Renal cortical epithelial cell (primary cell): Measurements from ENCODE around the gene CTIF. TPM values are rescaled to one million over a fixed set of nuclear protein-coding genes. Genes with fewer than 3 reads are reported as not detected.
A peak's percentile ranks its signal among the peaks of the same experiment; 100 is the strongest.

Experiments
- DNase-seq: peaks from one replicate; pipeline ENCODE4 v3.0.0-alpha.2; 2011; ENCODE audit warnings: low read depth
- total RNA-seq: library from RNA; depleted of rRNA; stranded (reverse); fragments of >200 nt; gene quantifications from 2 replicates; pipeline ENCODE4 v1.2.3, GENCODE V29; 2014

Gene CTIF
- total RNA-seq, 1 donor from 2014 or later: 25.8 TPM

DNA sequence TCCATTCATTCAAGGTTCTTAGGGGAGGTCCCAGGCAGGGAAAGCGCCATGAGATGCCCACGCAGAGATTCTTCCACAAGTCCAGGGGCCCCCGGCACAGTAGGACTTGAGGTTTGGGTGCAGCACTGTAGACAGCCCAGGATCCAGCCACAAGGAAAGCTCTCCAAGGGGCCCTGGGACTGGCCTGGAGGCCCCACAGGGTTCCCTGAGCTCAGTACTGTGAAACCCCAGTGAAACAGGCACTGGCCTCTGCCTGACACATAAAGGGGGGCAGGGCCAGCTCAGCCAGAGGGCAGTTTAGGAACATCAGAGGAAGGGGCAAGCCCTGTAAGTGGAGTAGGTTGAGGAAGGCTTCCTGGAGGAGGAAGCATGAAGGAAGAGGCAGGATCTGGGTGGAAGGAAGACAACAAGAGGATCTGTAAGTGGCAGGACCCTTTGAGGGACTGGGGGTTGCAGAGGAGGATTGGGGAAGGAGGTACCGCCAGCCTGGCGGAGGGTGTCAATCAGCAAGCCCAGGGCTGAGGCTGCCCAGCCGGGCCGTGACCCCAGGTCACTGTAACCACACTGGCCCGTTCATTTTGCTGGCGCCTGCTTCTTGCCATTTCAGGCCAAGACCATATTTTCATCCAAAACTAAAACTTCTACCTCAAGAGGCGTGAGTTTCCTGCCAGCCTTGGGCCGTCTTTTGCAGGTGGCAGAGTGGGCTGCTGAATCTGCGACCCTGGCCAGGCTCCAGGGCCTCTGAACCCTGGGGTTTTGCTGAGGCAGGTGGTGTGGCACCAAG, 236.7 kb downstream of the CTIF start:
- no peak for DNase-seq

DNA sequence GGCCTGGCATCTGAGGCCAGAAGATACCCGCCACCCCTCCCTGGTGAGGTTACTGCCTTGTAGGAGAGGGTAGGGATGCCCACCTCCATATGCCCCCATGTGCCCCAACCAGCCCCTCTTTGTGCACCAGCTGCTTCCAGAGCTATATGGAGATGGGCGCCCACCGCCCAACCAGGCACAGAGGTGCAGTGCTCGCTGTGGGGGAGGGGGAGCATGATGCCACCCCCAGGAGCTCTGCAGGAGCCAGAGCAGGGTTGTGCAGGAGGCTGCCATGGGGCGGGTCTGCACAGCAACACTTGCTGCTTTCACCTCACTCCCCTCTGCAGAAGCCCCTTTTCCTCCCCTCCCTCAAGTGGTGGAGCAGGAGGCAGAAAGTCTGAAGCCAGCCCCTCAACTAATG, 237.3 kb downstream of the CTIF start:
- no peak for DNase-seq

DNA sequence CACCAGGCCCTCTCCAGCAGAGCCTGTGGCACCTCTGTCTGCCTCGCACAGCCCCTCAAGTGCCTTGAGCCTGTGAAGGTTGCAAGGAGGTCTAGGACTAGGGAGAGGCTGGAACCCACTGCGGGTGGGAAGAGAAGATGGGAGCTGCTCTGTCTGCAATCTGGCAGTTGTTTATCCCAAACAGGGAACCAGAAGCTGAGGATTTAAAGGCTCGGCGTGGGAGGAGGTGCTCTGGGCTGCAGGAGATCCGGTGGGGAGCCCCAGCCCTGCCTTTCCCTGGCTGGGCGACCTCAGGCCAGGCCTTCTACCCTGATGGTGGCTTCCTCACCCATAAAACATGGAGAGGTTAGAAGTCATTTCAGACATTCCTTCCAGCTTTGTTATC, 237.8 kb downstream of the CTIF start:
- DNase-seq: no peak

DNA sequence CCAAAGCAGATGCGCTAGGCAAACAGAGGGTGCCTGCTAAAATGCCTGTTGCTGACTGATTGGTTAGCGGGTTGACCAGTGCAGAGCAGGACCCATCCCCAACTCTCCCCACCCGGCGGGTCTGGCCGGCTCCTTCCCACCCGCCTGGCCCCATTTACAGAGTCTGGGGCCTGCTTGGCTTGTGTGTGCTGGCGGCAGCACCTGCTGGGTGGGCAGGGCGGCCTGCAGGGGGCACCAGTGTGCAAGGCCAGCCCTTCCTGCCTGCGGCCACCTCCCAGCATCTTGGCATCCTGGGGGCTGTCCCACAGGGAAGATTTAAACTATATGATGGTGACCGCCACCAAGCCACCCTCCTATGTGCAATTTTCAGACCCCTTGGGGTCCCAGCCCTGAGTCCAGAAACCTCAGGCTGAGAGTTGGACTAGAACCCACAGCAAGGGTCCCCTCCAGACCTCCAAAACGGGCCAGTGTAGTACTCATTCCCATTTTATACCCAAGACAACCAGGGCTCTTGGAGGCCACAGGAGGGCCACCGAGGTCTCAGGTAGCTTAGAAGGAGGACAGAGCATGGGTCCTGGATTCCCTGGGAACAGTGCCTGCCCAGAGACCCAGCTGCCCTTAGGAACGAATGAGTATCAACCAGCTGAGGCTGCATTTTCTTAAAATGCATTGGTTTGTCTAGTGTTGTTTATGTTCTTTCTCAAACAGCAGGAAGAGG, 238.4 kb downstream of the CTIF start:
- no peak for DNase-seq

DNA sequence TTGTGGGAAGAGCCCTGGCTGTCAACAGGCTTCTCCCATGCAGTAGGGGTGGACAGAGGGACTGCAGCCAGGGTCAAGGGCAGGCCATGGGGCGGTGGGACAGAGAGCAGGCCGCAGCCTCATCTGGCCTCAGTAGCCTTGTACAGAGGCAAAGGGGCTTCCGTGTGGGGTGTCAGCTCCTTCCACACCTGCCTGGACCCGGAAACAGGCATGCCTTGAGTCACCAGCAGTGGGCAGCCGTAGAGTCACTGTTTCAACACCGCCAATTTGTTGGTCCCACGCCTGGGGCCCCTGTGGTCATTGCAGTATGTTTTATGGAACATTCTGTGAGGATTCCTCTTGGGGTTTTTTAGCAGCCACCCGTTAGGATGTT, 238.9 kb downstream of the CTIF start:
- DNase-seq: no peak

DNA sequence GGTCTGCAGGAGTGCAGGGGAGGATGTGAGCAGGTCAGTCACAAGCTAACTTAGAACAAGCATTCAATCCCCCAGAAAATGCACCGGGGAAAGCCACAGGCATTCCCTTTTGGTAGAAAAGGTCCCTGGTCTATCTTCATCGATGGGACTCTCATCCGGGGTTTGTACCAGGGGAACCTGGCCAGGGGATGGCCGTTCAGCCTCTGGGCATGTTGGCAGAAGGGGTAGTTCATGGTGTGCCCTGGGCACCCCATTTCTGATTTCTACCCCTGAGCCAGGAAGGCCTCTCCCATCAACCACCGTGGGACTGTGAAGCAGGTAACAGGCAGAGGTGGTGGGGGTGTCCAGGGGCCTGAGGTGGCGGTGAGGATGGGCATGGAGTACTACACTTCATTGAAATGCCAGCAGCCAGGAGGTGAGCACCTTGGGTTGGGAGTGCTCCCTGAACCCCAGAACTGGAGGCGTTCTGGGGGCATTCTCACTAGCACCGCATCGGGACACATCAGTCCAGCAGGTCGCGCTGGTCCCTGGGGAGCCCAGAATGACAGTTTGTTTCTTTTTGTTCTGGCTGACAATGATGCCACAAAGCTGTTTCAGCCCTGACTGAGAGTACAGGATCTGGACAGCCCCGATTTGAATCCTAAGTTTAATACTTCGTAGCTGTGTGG, 239.6 kb downstream of the CTIF start:
- DNase-seq: no peak

DNA sequence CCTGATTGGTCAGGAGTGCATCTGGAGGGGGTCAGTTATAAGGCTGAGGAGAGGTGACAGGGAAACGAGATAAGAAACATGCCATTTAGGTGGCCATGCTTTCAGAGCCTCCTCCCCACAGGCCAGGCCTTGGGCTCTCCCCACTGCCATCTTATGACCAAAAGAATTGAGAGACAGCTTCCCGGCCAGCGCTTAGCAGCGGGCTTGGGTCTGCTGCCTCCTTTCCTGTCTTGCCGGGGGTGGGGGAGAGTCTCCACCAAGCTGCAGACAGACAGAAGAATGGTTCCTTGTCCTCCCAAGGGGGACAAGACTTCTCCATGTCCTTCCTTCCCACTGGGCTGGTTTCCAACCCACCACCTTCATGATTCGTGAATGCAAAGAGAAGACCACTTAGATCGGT, 240.6 kb downstream of the CTIF start:
- no peak for DNase-seq

DNA sequence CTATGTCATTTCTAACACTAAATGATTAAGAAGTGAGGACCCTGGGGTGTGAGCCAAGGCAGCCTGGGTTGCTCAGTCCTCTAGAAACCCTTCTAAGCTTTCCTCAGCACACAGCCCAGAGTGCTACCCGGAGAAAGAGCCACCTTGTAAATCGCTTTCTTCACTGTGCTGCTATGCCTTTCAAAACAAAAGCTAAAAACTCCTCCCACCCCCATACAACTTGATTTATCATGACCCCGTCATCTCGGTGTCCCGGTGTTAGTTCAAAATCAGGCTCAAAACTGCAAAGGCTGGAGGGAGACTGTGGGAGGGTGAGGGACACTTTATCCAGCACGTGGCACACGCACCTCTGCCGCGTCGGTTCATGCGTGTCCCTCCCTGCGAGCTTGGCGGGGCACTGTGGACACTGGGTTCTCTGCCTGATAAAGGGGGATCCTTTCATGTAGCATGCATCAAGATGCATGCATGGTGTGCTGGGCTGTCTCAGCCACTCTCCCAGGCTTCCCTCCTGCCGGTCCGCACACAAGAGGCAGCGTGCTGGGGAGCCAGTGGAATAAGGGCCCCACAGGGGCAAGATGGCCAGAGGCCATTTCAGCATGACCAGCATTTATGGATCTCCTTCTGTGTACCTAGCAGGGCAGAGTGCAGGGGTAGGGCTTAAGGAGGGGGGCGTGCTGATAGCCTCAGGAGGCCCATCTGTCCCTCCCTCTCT, 241.5 kb downstream of the CTIF start:
- DNase-seq: no peak

DNA sequence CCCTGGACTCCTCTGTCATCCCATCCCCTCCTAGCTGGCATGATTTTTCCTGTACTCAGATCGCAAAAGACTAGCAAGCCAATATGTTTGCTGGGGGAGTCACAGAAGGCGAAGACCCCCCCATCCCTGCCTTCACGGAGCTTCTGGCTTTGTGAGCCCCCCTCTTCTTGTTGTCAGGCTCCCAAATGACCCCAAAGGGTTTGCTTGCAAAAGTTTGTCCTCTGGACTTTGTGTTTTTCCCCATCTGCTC, 242.0 kb downstream of the CTIF start:
- no peak for DNase-seq

DNA sequence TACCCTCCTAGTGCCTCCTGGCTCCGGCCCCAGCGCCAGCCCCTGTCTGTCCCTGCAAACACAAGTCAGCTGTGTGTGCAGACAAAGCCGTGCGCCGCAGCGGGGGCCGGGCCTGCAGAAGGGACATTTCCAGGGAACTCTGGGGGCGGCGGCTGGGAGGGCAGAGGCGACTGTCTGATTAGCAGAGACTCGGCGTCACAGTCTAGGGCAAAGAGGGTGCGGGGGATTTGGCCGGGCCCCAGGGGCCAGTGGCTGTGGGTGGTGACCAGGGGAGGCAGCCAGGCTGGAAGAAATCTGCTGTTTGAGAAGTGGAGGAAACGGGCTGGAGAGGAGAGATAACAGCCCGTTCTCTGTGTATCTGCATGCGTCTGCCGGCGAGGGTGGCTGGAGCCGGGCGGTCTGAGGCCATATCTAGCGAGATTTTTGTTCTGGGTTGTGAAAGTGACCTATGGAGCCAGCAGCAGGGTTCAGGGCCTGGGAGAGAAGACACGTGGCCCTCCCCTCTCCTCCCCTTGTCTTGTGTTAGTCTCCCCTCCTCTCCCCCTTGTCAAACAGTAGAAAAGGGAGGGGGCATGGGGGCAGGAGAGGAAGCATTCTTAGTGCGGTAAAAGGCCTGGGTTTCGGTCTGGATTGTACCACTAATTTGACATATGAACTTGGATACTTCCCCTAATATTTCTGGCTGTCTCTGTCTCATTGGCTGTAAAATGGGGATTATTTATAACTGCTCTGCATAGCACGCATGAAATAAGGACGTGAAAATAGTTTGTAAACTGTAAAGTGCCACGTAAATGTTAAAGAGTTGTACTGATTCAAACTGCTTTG, 242.5 kb downstream of the CTIF start:
- DNase-seq: no peak

DNA sequence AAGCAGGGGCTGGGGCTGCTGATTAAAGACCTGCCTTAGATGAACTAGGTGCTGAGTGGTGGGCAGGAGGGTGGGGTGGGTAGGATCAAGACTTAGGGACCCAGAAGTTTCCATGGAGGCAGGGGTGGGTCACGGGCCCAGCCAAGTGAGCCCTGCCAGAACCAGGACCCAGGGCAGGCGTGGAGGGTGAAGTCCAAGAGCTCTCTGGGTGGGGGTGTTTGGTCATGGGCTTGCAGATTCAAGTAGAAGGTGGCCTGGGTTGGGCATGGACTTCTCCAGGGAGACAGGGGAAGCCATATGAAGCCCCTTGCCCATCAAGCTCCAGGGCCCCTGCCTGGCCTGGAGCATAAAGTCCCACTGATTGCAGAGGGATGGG, 243.1 kb downstream of the CTIF start:
- no peak for DNase-seq

DNA sequence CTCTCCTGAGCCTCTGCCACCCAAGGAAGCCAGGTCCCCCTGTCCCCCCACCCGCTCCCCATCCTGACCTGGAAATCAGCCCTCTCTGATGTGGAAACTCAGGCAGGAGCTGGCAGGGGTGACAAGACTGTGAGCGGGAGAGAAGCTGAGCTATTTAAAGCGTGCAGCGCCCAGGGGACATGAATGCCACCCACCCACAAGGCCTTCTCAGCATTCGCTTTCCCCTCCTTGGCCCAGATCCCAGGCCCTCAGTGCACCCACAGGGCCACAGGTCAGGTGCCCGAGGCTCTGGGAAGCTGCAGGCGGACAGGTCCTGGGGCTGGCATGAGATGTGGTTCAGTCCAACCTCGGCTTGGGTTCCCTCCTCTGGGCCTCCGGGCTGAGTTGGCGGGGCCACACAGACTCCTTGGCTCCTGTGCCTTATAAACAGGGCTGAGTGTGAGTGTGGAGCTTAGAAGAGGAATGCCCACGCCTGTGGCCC, 243.6 kb downstream of the CTIF start:
- DNase-seq: peak; percentile 26

DNA sequence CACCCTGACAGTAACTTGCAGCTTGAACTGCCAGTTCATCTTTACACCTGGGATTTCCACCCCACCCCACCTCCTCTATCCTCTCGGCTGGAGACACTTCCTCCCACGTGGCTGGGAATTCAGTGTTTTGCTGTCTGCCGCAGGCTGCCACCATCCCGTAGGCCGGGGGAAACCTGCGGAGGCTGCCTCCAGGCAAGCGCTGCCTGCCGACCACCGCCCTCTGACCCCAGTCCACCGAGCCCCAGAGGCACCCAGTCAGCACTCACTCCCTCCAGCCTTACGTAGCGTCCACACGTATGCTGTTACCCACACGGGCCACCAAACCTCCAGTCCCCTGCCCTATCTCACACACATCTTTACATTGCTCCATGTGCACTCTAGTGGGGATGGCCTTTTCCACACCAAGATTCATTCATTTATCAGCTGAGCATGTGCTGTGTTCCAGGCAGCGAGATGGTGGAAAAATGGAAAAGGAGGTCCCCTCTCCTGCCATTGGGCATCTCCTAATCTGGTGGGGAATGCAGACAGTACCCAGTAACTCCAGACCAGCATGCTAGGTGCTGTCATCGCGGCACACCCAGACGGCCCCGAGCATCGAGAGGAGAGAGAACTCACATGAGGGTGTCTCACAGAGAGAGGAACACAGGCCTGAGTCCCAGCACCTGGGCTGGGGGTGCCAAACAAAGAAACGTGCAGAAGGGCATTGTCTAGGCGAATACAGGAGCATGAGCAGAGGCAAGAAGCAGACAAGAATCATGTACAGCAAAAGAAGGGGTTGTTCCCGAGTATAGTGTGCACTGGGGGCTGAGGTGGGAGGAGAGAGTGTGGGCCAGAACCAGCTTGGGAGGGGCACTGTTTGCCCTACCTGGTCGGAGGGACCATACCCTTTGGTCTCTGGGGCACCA, 245.0 kb downstream of the CTIF start:
- DNase-seq: no peak

DNA sequence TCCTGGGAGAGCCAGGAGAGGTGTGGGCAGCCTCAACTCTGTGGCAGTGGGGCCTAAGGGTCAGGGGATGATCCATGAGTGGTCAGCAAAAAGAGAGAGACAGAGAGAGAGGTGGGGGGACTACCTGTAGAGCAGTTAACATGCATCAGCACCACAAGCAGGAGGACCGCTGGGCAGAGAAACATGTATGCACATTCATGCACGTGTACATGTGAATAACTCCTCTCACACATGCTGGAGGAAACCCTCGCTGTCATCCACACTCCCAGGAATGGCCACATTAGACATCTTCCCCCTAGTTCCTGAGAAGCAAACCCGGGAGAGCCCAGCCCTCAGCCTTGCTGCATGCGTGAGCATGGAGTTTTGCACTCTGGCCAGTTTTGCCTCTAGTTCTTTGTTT, 245.8 kb downstream of the CTIF start:
- no peak for DNase-seq

DNA sequence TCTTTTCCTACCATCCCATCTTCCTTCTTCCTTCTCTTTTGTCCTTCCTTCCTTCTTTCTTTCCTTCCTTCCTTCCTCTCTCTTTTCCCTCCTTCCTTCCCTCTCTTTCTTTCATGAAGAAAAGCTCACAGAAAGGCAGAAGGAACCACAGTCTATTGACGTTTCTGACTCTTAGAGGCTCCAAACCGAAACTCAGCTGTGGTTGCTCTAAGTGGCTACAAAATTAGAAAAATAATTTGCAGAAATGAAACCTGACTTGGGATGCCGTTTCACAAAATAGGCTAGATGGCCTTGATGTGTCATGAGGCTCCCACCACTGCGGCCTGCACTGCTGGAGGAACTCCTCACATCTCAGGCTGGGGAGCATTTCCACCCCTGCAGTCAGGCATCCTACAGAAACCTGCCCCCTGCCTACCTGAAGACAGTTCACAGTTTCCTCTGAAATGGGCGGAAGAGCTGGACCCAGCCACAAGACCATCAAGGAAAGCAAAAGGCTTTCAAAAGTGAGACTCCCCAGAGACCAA, 246.3 kb downstream of the CTIF start:
- DNase-seq: no peak

DNA sequence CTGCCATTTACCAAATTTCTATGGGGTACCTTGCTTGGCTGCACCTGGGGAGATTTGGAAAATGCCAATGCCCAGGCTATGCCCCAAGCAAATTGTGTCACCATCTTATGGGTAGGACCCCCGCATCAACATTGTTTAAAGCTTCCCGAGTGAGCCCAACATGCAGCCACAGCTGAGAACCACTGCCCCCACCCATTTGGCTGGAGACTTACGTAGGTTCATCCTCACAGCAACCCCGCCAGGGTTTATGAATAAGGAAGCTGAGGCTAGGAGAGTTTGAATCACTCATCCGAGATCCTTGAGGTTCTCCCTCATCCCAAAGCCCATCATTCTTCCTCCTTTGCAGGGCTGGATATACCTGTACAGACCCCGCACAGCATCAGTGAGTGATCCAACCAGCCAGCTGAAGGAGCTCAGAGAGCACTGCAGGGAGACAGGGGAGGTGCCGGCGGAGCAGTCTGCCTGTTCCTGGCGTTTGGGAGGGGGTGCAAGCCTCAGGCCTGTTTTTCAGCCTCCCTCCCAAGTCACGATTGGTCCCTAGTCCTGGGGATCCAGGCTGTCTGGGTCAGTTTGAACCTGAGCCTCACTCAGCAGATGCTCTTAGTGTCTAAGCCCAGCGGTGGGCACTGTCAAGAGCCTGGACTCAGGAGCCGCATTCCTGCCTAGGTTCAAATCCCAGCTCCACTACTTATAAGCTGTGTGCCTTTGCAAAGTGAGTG, 247.1 kb downstream of the CTIF start:
- no peak for DNase-seq

DNA sequence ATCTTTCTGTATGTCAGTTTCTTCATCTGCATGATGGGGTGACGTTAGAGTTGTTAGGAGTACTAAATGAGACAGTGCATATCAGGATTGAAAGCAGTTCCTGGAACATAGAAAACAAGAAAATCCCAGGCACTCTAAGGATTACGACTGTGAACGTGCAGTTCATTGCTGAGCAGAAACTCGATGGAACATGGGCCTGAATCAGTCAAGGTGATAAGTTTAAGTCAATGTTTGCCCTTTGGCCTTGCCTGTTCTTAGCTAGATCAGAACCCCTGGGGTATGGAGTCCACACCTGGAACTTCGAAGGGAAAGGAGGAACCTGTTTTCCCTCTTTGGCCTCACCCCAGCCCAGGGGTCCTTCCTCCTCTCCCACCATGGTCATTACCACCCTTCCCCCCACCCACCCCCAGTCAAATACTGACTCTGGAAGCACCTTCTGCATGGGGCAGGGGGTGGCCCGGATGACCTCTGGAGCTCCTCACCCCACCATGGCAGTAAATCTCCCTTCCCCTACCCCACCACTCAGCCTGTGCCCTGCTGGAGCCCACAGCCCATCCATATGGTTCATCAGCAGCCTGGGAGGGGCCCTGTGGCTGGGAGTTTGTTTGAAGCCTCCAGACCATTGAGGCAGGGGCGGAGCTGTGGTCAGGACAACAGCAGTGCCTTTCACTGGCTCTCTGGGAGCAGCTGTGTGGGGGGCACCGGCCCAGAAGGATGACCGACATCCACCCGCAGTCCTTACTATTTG, 247.8 kb downstream of the CTIF start:
- DNase-seq: no peak

DNA sequence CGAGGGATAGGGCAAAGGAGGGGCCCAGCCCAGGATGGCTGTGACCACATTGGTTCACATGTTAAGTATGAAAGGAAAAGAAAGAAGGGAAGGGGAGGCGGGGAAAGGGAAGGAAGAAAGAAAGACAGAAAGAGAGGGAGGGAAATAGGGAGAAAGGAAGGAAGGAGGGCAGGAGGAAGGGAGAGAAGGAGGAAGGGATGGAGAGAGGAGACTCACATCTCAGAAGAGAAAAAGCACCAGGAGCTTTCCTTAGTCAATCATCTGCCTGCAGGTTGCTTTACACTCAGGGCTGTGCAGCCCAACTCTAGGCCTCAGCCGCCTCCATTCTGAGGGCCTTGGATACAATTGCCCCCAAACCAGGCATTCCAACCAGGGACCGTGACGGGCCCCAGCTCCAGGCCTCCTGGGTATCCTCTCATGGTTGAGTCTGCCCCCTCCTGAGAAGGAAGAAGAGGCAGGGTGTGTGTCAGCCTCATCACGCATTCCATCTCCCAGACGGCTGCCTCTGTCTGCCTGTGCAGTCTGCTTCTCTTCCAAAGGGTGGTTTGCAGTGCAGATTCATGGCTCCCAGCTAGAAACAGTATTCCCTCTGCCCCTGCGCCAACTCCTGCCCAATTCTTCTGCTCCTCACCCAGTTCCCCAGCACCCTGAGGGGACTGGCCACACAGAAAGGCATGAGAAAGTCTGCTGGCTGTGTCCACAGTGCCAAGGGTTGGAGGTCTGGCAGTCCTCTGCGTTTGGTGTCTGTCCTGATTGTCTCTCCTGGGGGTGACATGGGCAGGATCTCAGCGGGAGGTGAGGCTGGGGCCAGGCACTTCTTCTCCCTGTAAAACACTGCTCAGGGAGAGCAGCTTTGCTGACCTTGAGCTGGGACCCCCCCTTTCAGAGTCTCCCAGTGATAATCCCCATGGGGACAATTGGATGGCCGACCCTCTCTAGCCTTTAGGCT, 248.6 kb downstream of the CTIF start:
- DNase-seq: no peak
